GM19395 (cell line): ENCODE data around the gene SDF4.

ENCODE experiments used
- ATAC-seq: cut with Tn5 transposase; IDR thresholded peaks from one replicate; pipeline ENCODE4 v1.9.1; 2021; ENCODE audit warnings: mild to moderate bottlenecking, moderate library complexity; ENCODE audit not compliant: unreplicated experiment

SDF4 gene

DNA sequence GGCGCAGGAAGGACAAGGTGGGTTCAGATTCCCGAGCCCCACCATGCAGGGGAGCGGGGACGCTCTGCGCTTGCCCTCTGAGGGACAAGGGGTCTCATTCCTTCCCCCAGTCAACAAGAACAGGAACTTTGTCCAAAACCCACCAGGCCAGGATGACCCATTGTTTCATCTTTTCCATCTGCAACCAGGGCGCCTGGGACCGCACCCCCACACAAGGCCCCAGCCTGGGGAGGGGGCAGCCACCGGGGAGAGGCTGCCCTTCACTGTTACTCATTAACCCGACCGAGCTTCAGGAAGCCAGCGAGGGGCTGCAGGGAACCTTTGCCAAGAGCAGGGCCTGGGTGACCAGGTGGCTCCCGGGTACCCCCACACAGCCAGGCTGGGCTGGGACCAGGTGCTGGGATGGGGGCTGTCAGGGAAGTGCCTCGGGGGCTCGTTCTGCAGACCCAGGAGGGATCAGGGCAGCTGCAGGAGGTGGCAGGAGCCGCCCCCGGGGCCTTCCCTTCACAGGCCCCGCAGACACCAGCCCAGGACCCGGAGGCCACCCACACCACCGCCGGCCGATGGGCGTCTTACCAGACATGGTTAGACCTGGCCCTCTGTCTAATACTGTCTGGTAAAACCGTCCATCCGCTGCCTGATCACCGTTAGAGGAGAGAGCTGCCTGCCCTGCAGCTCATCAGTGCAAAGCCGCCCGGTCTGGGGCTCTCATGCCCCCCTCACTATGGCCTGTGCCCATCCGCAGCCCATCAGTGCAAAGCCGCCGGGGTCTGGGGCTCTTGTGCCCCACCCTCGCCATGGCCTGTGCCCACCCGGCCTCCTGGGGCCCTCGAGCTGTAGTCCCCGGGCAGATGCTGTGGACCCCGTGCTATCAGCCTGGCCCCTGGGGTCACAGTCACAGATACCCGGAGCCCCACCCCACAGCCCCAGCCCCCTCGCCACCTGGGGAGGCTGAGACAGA is 63.1 kb downstream of the SDF4 start:
- no peak for ATAC-seq

DNA sequence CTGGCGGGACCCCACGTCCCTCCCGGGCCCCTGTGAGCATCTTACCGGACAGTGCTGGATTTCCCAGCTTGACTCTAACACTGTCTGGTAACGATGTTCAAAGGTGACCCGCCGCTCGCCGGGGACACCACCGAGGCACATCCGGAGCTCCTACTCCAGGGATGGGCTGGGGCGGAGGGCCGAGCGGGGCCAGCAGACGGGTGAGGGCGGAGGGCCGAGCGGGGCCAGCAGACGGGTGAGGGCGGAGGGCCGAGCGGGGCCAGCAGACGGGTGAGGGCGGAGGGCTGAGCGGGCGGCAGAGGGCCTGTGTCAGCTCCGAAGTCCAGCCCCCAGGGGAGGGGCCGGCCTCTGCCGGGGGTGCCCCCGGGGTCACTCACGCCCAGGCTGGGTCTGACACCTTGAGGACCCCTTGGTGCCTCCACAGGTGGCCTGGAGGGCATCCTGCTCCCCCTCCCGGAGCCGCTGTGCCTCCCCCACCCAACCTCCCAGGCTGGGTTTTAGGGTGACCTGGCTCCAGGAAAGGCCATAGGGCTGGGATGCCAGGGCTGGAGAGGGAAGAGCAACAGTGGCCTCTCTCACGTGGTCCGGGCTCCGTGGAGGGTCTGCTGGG is 63.9 kb downstream of the SDF4 start:
- ATAC-seq = no peak

DNA sequence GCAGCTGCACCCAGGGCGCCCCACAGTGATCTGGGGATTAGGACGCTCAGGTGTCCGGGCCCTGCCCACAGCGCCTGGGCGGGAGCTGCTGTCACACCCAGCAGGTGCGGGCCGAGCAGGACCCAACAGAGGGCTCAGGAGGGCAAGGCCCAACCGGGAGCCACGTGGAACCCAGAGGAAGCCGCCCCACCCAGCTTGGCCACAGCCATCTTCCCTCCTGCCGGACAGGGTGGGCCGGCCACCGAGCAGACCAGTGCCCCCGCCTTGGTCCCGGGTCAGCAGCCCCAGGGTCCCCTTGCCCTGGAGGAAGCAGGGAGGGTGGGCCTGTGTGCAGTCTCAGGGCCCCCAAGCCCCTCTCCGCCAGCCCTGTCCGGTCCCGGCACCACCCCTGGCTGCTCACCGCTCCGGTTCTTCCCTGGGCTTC is 64.4 kb downstream of the SDF4 start:
- ATAC-seq = no peak
